Inferior parietal cortex (tissue), 1 donor: ENCODE measurements around the gene RIPK3.

Source experiments
- DNase-seq: peaks from one replicate; pipeline ENCODE4 v3.0.0-alpha.2; 2016; ENCODE audit errors: extremely low spot score

RIPK3 gene

DNA sequence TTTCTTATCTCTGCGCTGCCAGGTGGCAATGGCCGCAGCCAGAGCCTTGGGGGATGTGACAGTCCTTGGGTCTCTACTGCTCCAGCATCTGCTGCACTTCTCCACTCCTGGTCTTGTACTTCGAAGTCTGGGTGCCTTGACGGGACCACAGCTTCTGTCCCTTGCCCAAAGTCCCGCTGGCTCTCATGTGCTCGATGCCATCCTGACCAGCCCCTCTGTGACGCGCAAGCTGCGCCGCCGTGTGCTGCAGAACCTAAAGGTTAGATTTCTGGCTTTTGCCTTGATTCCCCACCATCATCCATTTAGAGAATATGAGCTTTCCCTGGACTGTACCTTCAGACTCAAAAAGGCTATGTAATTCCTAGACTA, 35.8 kb downstream of the RIPK3 start:
- DNase-seq, result no peak

DNA sequence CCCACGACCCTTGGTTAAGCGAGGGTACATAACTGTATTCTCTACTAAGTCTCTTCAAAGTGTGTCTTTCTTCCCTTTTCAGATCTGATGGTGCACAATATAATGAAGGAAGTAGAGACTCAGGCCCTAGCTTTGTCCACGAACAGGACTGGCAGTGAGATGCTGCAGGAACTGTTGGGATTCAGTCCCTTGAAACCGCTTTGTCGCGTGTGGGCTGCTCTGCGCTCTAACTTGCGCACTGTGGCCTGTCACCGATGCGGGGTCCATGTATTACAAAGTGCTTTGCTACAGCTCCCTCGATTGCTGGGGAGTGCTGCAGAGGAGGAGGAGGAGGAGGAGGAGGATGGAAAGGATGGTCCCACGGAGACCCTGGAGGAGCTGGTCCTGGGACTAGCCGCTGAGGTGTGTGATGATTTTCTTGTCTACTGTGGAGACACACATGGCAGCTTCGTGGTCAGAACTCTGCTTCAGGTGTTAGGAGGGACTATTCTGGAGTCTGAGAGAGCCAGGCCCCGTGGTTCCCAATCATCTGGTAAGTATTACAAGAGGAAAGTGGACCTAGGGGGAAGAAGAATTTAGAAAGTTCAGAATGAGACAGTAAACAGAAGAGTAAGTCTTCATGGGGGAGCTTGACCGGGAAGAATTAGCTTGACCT, 39.3 kb downstream of the RIPK3 start:
- no peak for DNase-seq

DNA sequence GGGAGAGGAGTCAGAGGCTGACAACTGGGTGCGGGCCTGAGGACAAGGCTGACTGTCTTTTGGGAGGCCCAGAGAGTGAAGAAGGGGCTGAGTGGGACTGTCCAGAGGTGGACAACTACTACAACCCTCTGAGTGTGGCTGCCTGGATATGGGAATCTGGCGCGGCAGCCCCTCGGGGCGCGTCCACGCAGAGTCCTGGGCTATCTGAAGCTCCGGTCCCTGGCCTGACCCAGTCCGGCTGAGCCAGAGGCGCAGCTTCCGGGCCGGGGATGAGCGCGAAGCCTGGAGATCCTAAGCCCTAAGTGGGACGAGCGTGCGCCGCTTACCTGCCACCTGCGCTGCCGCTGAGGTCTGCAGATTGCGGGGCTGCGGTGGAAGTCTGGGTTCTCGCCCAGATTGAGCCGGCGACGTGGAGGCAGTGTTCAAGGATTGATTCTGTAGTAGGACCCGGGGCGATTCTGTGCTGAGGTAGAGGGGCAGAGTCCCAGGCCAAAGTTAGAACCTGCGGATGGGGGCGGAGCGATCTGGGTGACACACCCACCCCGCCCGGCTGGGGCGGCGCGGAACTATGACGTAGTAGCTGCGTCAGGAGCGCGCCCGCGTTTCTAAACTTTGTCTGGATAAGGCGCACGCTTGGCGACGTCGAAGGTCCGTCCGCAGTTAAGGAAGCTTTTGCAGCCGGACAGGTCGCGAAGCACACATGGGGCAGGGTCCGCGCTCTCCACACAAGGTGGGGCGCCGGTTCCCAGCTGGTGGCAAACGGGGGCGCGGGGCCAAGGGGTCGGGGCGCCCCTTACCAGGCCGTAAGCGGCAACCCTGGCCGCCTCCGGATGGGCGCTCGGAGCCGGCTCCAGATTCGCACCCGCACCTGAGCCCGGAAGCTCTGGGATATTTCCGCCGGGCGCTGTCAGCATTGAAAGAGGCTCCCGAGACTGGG, 40.3 kb downstream of the RIPK3 start, which contains the start of the genes DHRS1 and NOP9:
Gene DHRS1 (minus strand): TSS at position 526 of the 937 bp plus-strand sequence. CDS start 674 bp downstream, outside the sequence.
Gene NOP9 (plus strand): TSS at position 596 of the 937 bp plus-strand sequence. CDS start 105 bp downstream, at position 701.
- DNase-seq, result peak; percentile 93

DNA sequence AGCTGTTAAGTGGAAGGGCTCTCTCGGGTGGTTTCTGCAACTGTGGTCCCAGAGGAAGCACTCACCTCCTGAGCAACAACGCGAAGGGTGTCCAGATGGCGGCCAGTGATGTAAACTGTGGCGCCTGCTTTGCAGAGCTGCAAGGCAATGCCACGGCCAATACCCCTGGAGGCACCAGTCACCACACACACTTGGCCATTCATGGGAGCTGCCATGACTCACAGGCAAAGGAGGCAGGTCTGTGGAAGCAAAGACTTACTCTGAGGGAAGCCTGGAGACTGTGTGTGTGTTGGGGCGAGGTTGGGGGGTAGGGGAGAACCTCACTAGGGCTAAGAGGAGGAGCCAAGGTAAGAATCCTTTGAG, 40.9 kb downstream of the RIPK3 start:
- no peak for DNase-seq

DNA sequence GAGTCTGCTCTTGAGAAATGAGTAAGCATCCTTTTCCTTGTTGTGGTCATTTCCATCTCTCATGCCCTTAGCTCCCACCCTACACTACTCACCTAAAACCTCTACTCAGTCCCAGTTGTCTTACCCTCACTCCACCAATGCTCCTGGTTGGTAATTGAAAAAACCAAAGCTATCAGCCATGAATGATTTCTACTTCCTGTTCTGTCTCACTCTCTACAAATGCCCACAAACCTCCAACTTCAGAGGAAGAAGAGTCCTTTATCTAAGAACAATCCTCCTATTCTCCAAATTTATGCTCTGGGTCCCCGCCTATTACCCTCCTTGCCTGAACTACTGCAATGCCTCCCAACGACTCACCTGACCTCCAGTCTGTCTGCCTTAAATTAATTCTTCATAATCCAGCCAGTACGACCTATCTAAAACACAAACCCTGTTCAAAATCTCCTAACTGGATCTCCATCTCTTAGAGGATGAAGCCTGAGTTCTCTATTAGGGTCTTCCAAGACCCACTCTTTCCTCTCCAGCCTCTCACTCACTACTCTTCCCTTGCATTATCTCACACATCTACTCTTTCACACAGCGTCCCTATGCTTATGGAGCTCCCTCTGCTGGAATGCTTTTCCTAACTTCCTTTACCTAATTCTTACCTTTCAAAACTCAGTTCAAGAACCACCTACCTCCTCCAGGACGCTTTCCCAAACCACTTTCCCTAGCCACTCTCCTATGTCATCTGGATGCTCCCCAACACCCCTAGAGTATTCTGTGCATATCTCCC, 42.4 kb downstream of the RIPK3 start:
- peak; percentile 39 for DNase-seq

DNA sequence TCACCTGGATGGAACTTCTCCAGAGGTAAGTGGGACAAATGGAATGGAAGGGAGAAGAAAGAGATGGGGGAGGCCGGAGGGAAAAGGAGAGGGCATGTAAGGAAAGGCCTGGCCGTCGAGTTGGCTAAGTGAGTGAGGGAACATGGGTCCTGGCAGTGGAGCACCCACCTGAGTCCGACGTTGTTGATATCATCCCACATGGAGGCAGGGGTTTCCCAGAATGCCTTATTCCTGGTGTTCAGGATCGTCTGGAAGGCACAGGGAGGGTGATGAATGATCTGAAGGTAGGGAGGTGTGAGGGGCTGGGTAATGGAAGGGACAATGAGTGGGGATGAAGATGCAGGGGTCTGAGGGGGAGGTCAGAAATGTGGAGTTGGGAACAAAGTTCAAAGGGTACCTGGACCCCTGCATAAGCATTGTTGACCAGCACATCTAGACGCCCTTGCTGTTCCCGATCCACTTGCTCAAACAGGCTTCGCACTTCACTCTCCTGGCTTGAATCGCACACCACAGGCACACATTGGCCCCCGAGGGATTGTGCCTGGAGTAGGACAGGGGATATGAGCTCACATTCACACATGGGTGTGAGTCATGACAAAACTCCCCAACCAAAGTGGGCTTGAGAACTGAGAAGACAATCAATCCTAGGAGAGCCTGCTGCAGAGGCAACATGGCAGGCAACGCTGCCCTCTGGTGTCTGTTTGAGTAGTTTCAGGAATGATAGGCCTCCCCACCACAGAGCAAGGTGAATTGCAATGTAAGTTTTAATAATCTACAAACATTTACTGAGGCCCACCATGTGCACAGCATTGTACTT, 43.2 kb downstream of the RIPK3 start:
- DNase-seq, result peak; percentile 73

DNA sequence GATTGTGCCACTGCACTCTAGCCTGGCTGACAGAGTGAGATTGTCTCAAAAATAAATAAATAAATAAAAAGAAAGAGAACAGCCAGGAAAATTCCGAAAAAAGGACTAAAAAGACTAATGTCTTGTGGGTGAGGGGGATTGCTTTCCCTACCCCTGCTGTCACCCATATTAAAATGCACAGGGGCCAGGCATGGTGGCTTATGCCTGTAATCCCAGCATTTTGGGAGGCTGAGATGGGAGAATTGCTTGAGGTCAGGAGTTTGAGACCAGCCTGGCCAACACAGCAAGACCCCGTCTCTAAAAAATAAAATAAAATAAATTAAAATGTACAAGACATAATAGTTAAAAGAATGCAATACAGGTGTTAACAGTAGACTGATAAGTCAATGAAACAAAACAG, 46.3 kb downstream of the RIPK3 start:
- no peak for DNase-seq

DNA sequence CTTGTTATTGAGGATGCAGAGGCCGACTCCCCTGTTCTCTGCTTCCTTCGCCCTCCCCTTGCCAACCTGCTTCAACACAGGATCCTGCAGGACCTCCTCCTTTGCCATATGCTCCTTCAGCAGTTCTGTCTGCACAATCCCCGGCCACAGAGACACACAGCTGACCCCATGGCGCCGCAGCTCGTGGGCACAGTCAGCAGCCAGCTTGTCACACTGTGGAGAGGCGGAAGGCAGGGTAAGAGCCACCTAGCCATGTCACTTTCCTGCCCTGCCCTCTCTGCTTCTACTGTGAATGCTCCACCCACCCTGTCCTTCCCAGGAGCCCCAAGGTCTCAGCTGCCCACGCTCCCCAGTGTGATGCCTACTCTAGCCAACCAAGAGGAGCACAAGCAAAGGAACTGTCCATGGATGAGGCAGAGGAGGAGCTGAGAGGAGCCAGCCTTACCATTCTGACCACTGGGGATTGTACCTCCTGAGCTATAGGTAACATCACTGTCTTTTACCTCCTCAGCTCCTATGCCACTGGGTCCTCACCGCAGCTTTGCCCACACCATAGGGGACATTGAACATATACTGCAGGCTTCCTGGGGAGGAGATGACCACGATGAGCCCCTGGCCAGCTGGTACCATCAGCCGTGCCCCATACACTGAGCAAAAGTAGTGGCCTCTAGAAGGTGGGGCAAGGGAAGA, 47.5 kb downstream of the RIPK3 start:
- no peak for DNase-seq

DNA sequence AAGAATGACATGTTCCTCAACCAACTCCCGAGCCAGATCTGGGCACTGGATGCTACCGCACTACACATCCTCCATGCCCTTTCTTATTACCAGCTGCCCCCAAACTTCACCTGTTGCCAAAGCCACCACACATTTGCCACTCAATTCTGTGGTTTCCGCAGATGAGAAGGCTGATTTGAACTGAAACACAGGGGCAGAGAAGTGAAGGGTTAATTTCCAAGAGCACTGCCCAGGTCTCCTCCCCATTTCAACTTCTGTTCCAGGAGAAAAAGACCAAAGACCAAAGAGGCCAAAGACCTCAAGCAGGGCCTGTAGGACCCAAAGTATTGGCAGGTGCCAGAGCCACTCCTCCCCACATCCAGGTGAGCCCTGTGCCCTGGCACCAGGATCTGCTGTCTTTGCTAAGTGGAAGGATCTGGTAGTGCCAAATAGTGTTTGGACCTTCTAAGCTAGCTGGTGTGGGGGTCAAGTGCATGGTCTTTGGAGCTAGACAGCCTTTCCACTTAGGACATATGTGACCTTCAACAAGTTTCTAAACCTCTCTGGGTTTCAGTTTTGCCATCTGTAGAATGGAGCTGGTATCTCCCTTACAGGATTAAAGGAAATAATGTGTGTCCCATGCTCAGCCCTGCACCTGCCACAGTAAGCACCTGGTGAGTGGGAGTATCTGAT, 48.2 kb downstream of the RIPK3 start:
- DNase-seq, result no peak

DNA sequence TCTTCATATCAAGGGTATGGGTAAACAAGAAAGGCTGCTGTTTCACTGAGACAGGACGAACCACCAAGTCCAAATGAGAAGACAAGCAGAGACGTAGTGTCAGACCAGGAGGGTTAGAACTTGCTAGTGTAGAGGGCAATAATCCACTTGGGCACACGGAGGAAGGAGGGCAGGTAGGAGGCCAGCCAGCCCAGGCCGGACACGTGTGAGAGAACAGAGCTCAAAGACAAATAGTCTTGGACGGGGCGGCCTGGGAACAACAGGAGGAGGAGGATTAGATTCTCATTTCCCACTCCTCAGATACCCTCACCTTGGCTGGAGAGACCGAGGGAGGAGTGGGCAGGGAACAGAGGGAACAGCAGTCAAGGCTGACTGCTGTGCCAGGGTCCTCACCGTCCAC, 49.0 kb downstream of the RIPK3 start:
- DNase-seq, result no peak

DNA sequence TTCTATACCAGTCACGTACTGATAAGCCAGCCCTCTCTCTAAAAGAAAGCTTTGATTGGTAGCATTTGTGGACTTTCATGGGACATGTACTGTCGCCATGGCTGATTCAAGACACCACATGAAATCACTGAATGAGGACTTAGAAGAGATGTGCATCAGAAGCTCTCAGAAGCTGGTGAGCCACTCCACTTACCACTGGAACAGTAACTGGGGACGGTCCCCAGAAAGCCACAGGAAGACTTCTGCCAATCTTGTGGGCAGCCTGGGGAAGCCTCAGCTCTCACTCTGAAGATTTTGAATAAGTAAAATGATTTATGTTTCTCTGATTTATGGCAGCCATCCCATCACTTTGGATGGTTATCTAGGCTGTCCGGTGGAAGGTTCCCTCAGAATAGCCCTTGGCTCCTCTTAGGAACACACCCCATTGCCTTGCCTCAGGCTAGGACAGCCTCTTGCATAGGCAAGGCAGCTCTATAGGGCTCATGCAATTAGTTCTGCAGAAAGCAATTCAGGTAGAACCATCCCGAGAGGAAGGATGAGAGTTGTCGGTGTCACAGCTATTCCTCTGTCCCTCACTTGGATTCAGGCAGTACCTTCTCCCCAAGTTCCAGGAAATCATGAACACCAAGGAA, 50.0 kb downstream of the RIPK3 start:
- no peak for DNase-seq

DNA sequence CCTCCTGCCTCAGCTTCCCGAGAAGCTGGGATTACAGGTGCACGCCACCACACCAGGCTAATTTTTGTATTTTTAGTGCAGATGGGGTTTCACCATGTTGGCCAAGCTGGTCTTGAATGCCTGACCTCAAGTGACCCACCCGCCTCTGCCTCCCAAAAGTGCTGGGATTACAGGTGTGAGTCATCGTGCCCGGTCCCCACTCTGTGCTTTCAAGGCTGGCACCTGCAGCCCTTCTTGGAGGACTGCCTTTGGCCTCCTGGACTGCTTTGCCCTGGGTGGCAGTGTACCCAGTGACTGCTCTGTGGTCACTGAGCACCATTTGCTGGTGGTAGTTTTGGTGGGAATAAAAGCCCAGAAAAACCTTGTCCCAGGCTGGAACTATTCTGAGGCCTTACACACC, 52.8 kb downstream of the RIPK3 start:
- DNase-seq, result no peak
